Non-pigmented ciliary epithelial cell (primary cell): ENCODE data around the gene XKR8.

Experiments used
- DNase-seq: peaks from one replicate; pipeline ENCODE4 v3.0.0-alpha.2; 2010; ENCODE audit warnings: low read depth

Gene XKR8

GRCh38 chr1:27959792-27960603 is at the start of gene XKR8:
TSS of gene XKR8 (plus strand) at chr1:27959973. CDS start at chr1:27960070, 97 bp downstream.
- DNase-seq: no peak

GRCh38 chr1:27912429-27912828 is 47.3 kb upstream of the XKR8 start:
- no peak for DNase-seq

- no peak for DNase-seq
These were observed 44.6 kb upstream of the XKR8 start for GRCh38 chr1:27915082-27915575.

- DNase-seq: no peak
These were observed 37.5 kb upstream of the XKR8 start for GRCh38 chr1:27922272-27922671.

- DNase-seq: no peak
These were observed 31.4 kb upstream of the XKR8 start for GRCh38 chr1:27928216-27928954.

GRCh38 chr1:27931184-27931583 is 28.6 kb upstream of the XKR8 start:
- no peak for DNase-seq

GRCh38 chr1:27931759-27932158 is 28.0 kb upstream of the XKR8 start:
- DNase-seq: no peak

- DNase-seq: no peak
These were observed 24.8 kb upstream of the XKR8 start, which contains the start of gene SMPDL3B for GRCh38 chr1:27934818-27935549. TSS of gene SMPDL3B (plus strand) at chr1:27935000. CDS start at chr1:27935184, 184 bp downstream.

GRCh38 chr1:27935721-27936120 is 24.1 kb upstream of the XKR8 start:
- DNase-seq: no peak

- DNase-seq: no peak
These were observed 23.4 kb upstream of the XKR8 start for GRCh38 chr1:27936370-27936769.

- no peak for DNase-seq
These were observed 22.3 kb upstream of the XKR8 start for GRCh38 chr1:27937524-27937836.

- no peak for DNase-seq
These were observed 21.3 kb upstream of the XKR8 start for GRCh38 chr1:27938488-27938887.

- DNase-seq: no peak
These were observed 19.5 kb upstream of the XKR8 start for GRCh38 chr1:27940297-27940696.

GRCh38 chr1:27940870-27941560 is 18.8 kb upstream of the XKR8 start:
- DNase-seq: no peak

- no peak for DNase-seq
These were observed 17.9 kb upstream of the XKR8 start for GRCh38 chr1:27941671-27942540.

- no peak for DNase-seq
These were observed 14.8 kb upstream of the XKR8 start for GRCh38 chr1:27945020-27945419.

- no peak for DNase-seq
These were observed 10.7 kb upstream of the XKR8 start for GRCh38 chr1:27949027-27949426.

GRCh38 chr1:27951396-27951795 is 8.4 kb upstream of the XKR8 start:
- no peak for DNase-seq

- no peak for DNase-seq
These were observed 7.6 kb upstream of the XKR8 start for GRCh38 chr1:27952147-27952546.

GRCh38 chr1:27954186-27954585 is 5.6 kb upstream of the XKR8 start:
- no peak for DNase-seq

GRCh38 chr1:27955076-27955475 is 4.7 kb upstream of the XKR8 start:
- DNase-seq: no peak
